Trophoblast cell (in vitro differentiated cells and primary cell): ENCODE results near the gene FBN3.

Experiments used
- DNase-seq, 2 donors: peaks; one replicate each; pipeline ENCODE4 v3.0.0-alpha.2; 2016
- H2AFZ ChIP-seq: 2 replicates; pipeline ENCODE4 v1.6.1; 2013; ENCODE audit warnings: low read length, moderate library complexity, mild to moderate bottlenecking; ENCODE audit not compliant: insufficient read depth, poor library complexity
- H2AK5ac ChIP-seq: 2 replicates; pipeline ENCODE4 v1.6.1; 2013; ENCODE audit warnings: mild to moderate bottlenecking, low read length
- H2BK120ac ChIP-seq: 2 replicates; pipeline ENCODE4 v1.6.1; 2013; ENCODE audit warnings: low read length, mild to moderate bottlenecking, moderate library complexity; ENCODE audit not compliant: insufficient read depth, poor library complexity
- H2BK12ac ChIP-seq: 2 replicates; pipeline ENCODE4 v1.6.1; 2013; ENCODE audit warnings: mild to moderate bottlenecking, low read length, moderate library complexity
- H2BK5ac ChIP-seq: 2 replicates; pipeline ENCODE4 v1.6.1; 2013; ENCODE audit warnings: low read length, low read depth, moderate library complexity, mild to moderate bottlenecking; ENCODE audit not compliant: poor library complexity
- H3K14ac ChIP-seq: 2 replicates; pipeline ENCODE4 v1.6.1; 2013; ENCODE audit warnings: mild to moderate bottlenecking, low read length
- H3K18ac ChIP-seq: 2 replicates; pipeline ENCODE4 v1.6.1; 2013; ENCODE audit warnings: mild to moderate bottlenecking, low read length
- H3K23ac ChIP-seq: 2 replicates; pipeline ENCODE4 v1.6.1; 2013; ENCODE audit warnings: low read length
- H3K27ac ChIP-seq: 2 replicates; pipeline ENCODE4 v1.5.1; 2013; ENCODE audit warnings: low read depth, mild to moderate bottlenecking, inconsistent platforms, low read length, moderate library complexity
- H3K27me3 ChIP-seq: 2 replicates; pipeline ENCODE4 v1.6.1; 2013; ENCODE audit warnings: inconsistent platforms, mild to moderate bottlenecking, low read length, moderate library complexity; ENCODE audit not compliant: insufficient read depth
- H3K36me3 ChIP-seq, 2 experiments: 1 replicate in 1 of 2; 2 replicates in 1 of 2; pipeline ENCODE4 v1.6.1; 2013; ENCODE audit warnings: low read length in 2 of 2, mild to moderate bottlenecking in 2 of 2, moderate library complexity in 1 of 2; ENCODE audit not compliant: insufficient read depth in 2 of 2, control insufficient read depth in 1 of 2
- H3K4ac ChIP-seq: 2 replicates; pipeline ENCODE4 v1.6.1; 2013; ENCODE audit warnings: low read depth, mild to moderate bottlenecking, low read length, moderate library complexity
- H3K4me1 ChIP-seq, 2 experiments: 1 replicate in 1 of 2; 2 replicates in 1 of 2; pipeline ENCODE4 v1.6.1; 2013; ENCODE audit warnings: low read length in 2 of 2, mild to moderate bottlenecking in 2 of 2, moderate library complexity in 1 of 2; ENCODE audit not compliant: insufficient read depth in 2 of 2, control insufficient read depth in 1 of 2
- H3K4me2 ChIP-seq: 2 replicates; pipeline ENCODE4 v1.6.1; 2013; ENCODE audit warnings: inconsistent platforms, mild to moderate bottlenecking, low read length, moderate library complexity
- H3K4me3 ChIP-seq: 2 replicates; pipeline ENCODE4 v1.5.1; 2013; ENCODE audit warnings: mild to moderate bottlenecking, low read depth, low read length, inconsistent platforms
- H3K79me1 ChIP-seq: one replicate; pipeline ENCODE4 v1.6.1; 2013; ENCODE audit warnings: low read length
- H3K79me2 ChIP-seq: 2 replicates; pipeline ENCODE4 v1.6.1; 2013; ENCODE audit warnings: low read length, mild to moderate bottlenecking; ENCODE audit not compliant: control insufficient read depth, insufficient read depth, poor library complexity
- H3K9ac ChIP-seq: 2 replicates; pipeline ENCODE4 v1.6.1; 2013; ENCODE audit warnings: mild to moderate bottlenecking, low read length
- H3K9me3 ChIP-seq: 2 replicates; pipeline ENCODE4 v1.6.1; 2013; ENCODE audit warnings: low read depth, mild to moderate bottlenecking, control low read depth, inconsistent platforms, low read length; ENCODE audit not compliant: insufficient read depth
- H4K12ac ChIP-seq: 2 replicates; pipeline ENCODE4 v1.6.1; 2013; ENCODE audit warnings: low read depth, mild to moderate bottlenecking, low read length, moderate library complexity
- H4K8ac ChIP-seq: 2 replicates; pipeline ENCODE4 v1.6.1; 2013; ENCODE audit warnings: low read depth, mild to moderate bottlenecking, low read length, moderate library complexity
- H4K91ac ChIP-seq: one replicate; pipeline ENCODE4 v1.6.1; 2013; ENCODE audit warnings: low read depth, mild to moderate bottlenecking, low read length, moderate library complexity
- WGBS: extraction: QIAGEN DNeasy Blood & Tissue Kit; methylation state at CpG from one replicate; pipeline ENCODE4 v1.1.7; 2013; ENCODE audit warnings: missing lambda C conversion rate; ENCODE audit not compliant: insufficient read length, insufficient coverage; ENCODE audit errors: extremely low coverage; 5-methylcytosine and 5-hydroxymethylcytosine counted together

The FBN3 gene

GRCh38 chr19:8110931-8111330 is 38.5 kb downstream of the FBN3 start:
- Histone ChIP-seq H3K4me3 (no peak overlapping the region), H3K4ac (no peak overlapping the region), H3K14ac (no peak overlapping the region), H2AFZ (no peak overlapping the region), H3K9me3 (no peaks in the 10 kb centered on the region), H3K27me3 (no peaks in the 10 kb centered on the region), H3K36me3 (peaks cover 9 to 34% of the 10 kb centered on the region in 2 experiments), H4K12ac (no peak overlapping the region), H3K4me1 (no peaks in the 10 kb centered on the region), H3K4me2 (no peak overlapping the region), H2BK5ac (no peak overlapping the region), H4K91ac (no peak overlapping the region), H2BK12ac (no peak overlapping the region), H3K79me1 (no peaks in the 10 kb centered on the region), H3K23ac (no peak overlapping the region), H2BK120ac (no peak overlapping the region), H3K79me2 (no peaks in the 10 kb centered on the region), H3K18ac (no peak overlapping the region), H2AK5ac (no peak overlapping the region), H3K9ac (no peak overlapping the region), H3K27ac (no peak overlapping the region), H4K8ac (no peak overlapping the region)
- no peak for DNase-seq
- WGBS, result no CpG with 5 or more reads among the region's 16 CpGs

DNA sequence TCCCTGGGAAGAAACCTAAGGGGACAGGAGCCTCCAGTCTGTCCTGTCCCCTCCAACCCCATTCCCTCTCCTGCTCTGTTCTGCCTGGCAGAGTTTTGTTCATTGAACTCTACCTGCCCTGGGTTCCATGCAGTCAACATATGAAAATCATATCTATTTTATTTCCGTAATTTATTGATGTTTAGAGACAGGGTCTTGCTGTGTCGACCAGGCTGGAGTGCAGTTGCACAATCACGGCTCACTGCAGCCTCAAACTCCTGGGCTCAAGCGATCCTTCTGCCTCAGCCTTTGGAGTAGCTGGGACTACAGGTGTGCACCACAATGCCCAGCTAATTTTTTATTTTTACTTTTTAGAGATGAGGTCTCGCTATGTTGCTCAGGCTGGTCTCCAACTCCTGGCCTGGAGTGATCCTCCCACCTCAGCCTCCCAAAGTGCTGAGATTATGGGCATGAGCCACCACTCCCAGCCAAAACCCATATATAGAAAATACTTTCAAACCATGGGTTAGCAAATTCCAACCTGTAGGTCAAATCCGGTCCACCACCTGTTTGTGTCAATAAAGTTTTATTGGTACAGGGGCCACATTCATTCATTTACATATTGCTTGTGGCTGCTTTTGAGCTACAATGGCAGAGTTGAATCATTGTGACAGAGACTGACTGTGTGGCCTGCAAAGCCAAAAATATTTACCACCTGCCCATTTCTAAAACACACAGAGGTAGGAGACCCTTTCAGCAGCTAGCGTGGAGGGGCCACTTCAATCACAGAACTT is 39.3 kb downstream of the FBN3 start:
- Histone ChIP-seq H3K27me3 (no peaks in the 10 kb centered on the region), H3K79me1 (no peaks in the 10 kb centered on the region), H3K36me3 (peaks cover 9 to 35% of the 10 kb centered on the region in 2 experiments), H3K23ac (no peak overlapping the region), H2AK5ac (no peak overlapping the region), H3K4me3 (no peak overlapping the region), H3K4ac (no peak overlapping the region), H3K4me1 (no peaks in the 10 kb centered on the region), H2BK120ac (no peak overlapping the region), H3K4me2 (no peak overlapping the region), H3K9ac (no peak overlapping the region), H3K27ac (no peak overlapping the region), H2AFZ (no peak overlapping the region), H4K8ac (no peak overlapping the region), H2BK5ac (no peak overlapping the region), H4K12ac (no peak overlapping the region), H3K18ac (no peak overlapping the region), H2BK12ac (no peak overlapping the region), H3K14ac (no peak overlapping the region), H4K91ac (no peak overlapping the region), H3K9me3 (no peaks in the 10 kb centered on the region), H3K79me2 (no peaks in the 10 kb centered on the region)
- no CpG with 5 or more reads among the region's 7 CpGs for WGBS
- DNase-seq, result no peak

- Histone ChIP-seq H3K9ac (no peak overlapping the region), H3K4me2 (no peak overlapping the region), H3K27me3 (no peaks in the 10 kb centered on the region), H3K23ac (no peak overlapping the region), H3K9me3 (no peaks in the 10 kb centered on the region), H3K79me2 (no peaks in the 10 kb centered on the region), H3K27ac (no peak overlapping the region), H4K8ac (no peak overlapping the region), H3K4me1 (no peaks in the 10 kb centered on the region), H2AFZ (no peak overlapping the region), H2BK12ac (no peak overlapping the region), H4K12ac (no peak overlapping the region), H4K91ac (no peak overlapping the region), H3K79me1 (no peaks in the 10 kb centered on the region), H2BK5ac (no peak overlapping the region), H2BK120ac (no peak overlapping the region), H3K36me3 (peaks cover 9 to 35% of the 10 kb centered on the region in 2 experiments), H3K4ac (no peak overlapping the region), H3K4me3 (no peak overlapping the region), H2AK5ac (no peak overlapping the region), H3K18ac (no peak overlapping the region), H3K14ac (no peak overlapping the region)
- WGBS, result no CpG with 5 or more reads among the region's 12 CpGs
- no peak for DNase-seq
Observed at GRCh38 chr19:8109455-8109854, 39.9 kb downstream of the FBN3 start.

DNA sequence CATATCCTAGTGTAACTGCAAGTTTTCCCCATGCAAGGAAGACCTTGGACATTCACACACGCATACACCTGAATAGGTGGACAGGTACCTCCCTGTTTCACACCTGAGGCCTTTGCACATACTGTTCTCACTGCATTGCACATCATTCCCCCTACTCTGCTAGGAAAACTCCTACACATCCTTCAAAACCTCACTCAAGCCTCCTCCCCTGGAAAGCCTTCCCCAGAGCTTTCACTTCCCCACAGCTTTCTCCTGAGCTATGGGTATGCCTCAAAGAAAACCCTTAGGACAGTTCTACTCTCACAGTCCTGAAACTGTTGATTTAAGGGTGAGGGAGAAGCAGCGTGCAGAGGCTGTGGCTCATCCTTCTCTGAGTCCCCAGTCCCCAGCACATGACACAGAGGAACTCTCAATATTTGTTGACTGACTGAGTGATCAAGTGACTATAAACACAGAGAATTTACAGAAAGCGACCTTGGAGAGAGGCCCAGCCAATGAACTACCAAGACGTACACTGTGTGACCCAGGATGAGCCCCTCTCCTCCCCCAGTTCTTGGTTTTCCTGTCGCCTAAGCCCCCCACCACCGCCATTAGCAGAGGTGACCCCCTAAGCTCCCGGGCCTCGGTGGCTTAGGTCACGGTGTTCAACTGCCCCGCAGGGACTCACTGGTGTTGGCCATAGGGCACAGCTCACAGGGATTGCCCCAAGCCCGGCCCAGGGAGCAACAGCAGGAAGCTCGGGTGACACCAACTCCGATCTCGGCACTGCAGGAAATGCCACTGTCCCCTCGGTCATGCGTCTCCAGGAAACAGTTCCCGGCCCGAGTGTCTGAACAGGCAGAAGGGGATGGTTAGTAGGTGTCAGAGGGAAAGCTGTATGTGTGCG is 40.6 kb downstream of the FBN3 start:
- no peak overlapping the region for H4K12ac ChIP-seq
- H3K23ac ChIP-seq, result no peak overlapping the region
- no peak overlapping the region for H2BK120ac ChIP-seq
- no peak overlapping the region for H3K4ac ChIP-seq
- H4K91ac ChIP-seq, result no peak overlapping the region
- no peak overlapping the region for H3K4me2 ChIP-seq
- H3K27me3 ChIP-seq, result no peaks in the 10 kb centered on the region
- no peak overlapping the region for H4K8ac ChIP-seq
- H2AFZ ChIP-seq, result no peak overlapping the region
- H3K9me3 ChIP-seq, result no peaks in the 10 kb centered on the region
- no peak overlapping the region for H3K4me3 ChIP-seq
- no peak overlapping the region for H3K14ac ChIP-seq
- no peak overlapping the region for H2BK5ac ChIP-seq
- H3K9ac ChIP-seq, result no peak overlapping the region
- no peak overlapping the region for H2BK12ac ChIP-seq
- no CpG with 5 or more reads among the region's 19 CpGs for WGBS
- no peaks in the 10 kb centered on the region for H3K79me2 ChIP-seq
- H3K4me1 ChIP-seq, result no peaks in the 10 kb centered on the region
- H3K79me1 ChIP-seq, result no peaks in the 10 kb centered on the region
- peaks cover 9 to 35% of the 10 kb centered on the region in 2 experiments for H3K36me3 ChIP-seq
- no peak overlapping the region for H3K18ac ChIP-seq
- no peak for DNase-seq
- no peak overlapping the region for H2AK5ac ChIP-seq
- no peak overlapping the region for H3K27ac ChIP-seq
